ENCODE data around the gene NOLC1.

DNA sequence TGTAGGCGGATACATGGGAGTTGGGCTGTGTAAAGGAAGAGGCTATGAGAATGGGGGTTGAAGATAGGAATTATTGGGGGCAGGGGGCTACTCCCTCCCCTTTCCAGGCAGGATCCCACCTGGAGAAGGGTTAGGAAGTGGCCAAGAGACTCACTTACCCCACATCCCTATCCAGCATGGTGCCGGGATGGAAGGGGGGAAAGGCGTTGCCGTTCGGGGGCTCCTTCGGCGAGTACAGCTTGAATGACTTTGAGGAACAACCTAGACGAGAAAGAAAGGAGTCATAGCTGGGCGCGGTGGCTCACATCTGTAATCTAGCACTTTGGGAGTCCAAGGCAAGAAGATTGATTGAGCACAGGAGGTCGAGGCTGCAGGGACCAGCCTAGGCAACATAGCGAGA, 40.9 kb upstream of the NOLC1 start:
- TF ChIP-seq POLR2A (IDR thresholded peaks at IDR 0.05; ENCODE audit: insufficient read depth in 1 of 2, low read depth in 2 of 2, low read length in 2 of 2) = no peak
- no peak for TF ChIP-seq ZNF780A (CRISPR knock-in tag; IDR thresholded peaks at IDR 0.05)
- no peak for TF ChIP-seq ZBTB14 (CRISPR knock-in tag; IDR thresholded peaks at IDR 0.05)
- TF ChIP-seq, protein P1, sequence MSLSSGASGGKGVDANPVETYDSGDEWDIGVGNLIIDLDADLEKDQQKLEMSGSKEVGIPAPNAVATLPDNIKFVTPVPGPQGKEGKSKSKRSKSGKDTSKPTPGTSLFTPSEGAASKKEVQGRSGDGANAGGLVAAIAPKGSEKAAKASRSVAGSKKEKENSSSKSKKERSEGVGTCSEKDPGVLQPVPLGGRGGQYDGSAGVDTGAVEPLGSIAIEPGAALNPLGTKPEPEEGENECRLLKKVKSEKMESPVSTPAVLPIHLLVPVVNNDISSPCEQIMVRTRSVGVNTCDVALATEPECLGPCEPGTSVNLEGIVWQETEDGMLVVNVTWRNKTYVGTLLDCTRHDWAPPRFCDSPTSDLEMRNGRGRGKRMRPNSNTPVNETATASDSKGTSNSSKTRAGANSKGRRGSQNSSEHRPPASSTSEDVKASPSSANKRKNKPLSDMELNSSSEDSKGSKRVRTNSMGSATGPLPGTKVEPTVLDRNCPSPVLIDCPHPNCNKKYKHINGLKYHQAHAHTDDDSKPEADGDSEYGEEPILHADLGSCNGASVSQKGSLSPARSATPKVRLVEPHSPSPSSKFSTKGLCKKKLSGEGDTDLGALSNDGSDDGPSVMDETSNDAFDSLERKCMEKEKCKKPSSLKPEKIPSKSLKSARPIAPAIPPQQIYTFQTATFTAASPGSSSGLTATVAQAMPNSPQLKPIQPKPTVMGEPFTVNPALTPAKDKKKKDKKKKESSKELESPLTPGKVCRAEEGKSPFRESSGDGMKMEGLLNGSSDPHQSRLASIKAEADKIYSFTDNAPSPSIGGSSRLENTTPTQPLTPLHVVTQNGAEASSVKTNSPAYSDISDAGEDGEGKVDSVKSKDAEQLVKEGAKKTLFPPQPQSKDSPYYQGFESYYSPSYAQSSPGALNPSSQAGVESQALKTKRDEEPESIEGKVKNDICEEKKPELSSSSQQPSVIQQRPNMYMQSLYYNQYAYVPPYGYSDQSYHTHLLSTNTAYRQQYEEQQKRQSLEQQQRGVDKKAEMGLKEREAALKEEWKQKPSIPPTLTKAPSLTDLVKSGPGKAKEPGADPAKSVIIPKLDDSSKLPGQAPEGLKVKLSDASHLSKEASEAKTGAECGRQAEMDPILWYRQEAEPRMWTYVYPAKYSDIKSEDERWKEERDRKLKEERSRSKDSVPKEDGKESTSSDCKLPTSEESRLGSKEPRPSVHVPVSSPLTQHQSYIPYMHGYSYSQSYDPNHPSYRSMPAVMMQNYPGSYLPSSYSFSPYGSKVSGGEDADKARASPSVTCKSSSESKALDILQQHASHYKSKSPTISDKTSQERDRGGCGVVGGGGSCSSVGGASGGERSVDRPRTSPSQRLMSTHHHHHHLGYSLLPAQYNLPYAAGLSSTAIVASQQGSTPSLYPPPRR (CRISPR knock-in tag; IDR thresholded peaks at IDR 0.05; ENCODE audit: borderline replicate concordance) = no peak
- TF ChIP-seq ZBTB7A (CRISPR knock-in tag; IDR thresholded peaks at IDR 0.05) = no peak
- no peak for TF ChIP-seq PHF8 (CRISPR knock-in tag; IDR thresholded peaks at IDR 0.05)
- no peak for TF ChIP-seq CTCF (CRISPR knock-in tag; IDR thresholded peaks at IDR 0.05)
- TF ChIP-seq PHF21A (CRISPR knock-in tag; IDR thresholded peaks at IDR 0.05) = no peak
- TF ChIP-seq SIN3B (IDR thresholded peaks at IDR 0.05; ENCODE audit: low read length) = no peak
- TF ChIP-seq ZZZ3 (CRISPR knock-in tag; IDR thresholded peaks at IDR 0.05; ENCODE audit: borderline replicate concordance) = no peak

All from HepG2 (cell line).